CD14-positive monocyte (primary cell): ENCODE data around the gene TMEM259. TPM values are rescaled to one million over a fixed set of nuclear protein-coding genes. Genes with fewer than 3 reads are reported as not detected.

ENCODE experiments used
- DNase-seq, 3 donors: peaks; one replicate each; pipeline ENCODE4 v3.0.0-alpha.2; 2011 to 2022
- H2AFZ ChIP-seq: 2 replicates; pipeline ENCODE4 v1.6.0; 2012; ENCODE audit warnings: mild to moderate bottlenecking, low read depth, low read length, inconsistent platforms; ENCODE audit not compliant: insufficient read depth, poor library complexity, severe bottlenecking
- H3K27ac ChIP-seq, 2 donors: 1 replicate in 1 of 2; 2 replicates in 1 of 2; pipeline ENCODE4 v1.5.1; 2012 to 2013; ENCODE audit warnings: low read length in 2 of 2, control low read depth in 1 of 2, inconsistent platforms in 1 of 2, low read depth in 1 of 2, mild to moderate bottlenecking in 1 of 2
- H3K27me3 ChIP-seq, 2 donors: one replicate each; pipeline versions ENCODE4 v1.6.0 to v1.6.1; 2011 to 2013; ENCODE audit warnings: low read length in 2 of 2; ENCODE audit not compliant: control insufficient read depth in 2 of 2, insufficient read depth in 2 of 2
- H3K36me3 ChIP-seq, 2 donors: replicated peaks in 1 of 2; 1 replicate in 1 of 2; 2 replicates in 1 of 2; pipeline versions ENCODE4 v1.5.1 to v1.6.1; 2012 to 2013; ENCODE audit warnings: low read length in 2 of 2, control low read depth in 1 of 2, inconsistent platforms in 1 of 2, mild to moderate bottlenecking in 1 of 2; ENCODE audit not compliant: insufficient read depth in 2 of 2, control insufficient read depth in 1 of 2
- H3K4me1 ChIP-seq, 2 donors: 1 replicate in 1 of 2; 2 replicates in 1 of 2; pipeline versions ENCODE4 v1.5.1 to v1.6.1; 2012 to 2013; ENCODE audit warnings: low read length in 2 of 2, control low read depth in 1 of 2, inconsistent platforms in 1 of 2, mild to moderate bottlenecking in 1 of 2, moderate library complexity in 1 of 2; ENCODE audit not compliant: insufficient read depth in 2 of 2, control insufficient read depth in 1 of 2
- H3K4me2 ChIP-seq: replicated peaks from 2 replicates; pipeline ENCODE3; 2012; ENCODE audit warnings: low read length, moderate library complexity, mild to moderate bottlenecking; ENCODE audit not compliant: poor library complexity, severe bottlenecking; ENCODE audit errors: extremely low read depth
- H3K4me3 ChIP-seq, 3 experiments: fragments of 200-600 bp in 1 of 3; sonication (generic) in 1 of 3; replicated peaks in 1 of 3; 1 replicate in 2 of 3; 2 replicates in 1 of 3; pipeline ENCODE4 v1.5.1; 2011 to 2013; ENCODE audit warnings: low read length in 3 of 3, mild to moderate bottlenecking in 3 of 3, control low read depth in 2 of 3, low read depth in 2 of 3, inconsistent platforms in 1 of 3, moderate library complexity in 1 of 3
- H3K79me2 ChIP-seq: 2 replicates; pipeline ENCODE4 v1.6.0; 2012; ENCODE audit warnings: mild to moderate bottlenecking, control low read depth, inconsistent platforms, low read length, moderate library complexity; ENCODE audit not compliant: insufficient read depth
- H3K9ac ChIP-seq: 2 replicates; pipeline ENCODE4 v1.6.0; 2017; ENCODE audit warnings: low read length, mild to moderate bottlenecking; ENCODE audit not compliant: insufficient read depth, poor library complexity, severe bottlenecking
- H3K9me3 ChIP-seq, 2 donors: replicated peaks in 1 of 2; 1 replicate in 1 of 2; 2 replicates in 1 of 2; pipeline versions ENCODE4 v1.5.1 to v1.6.1; 2012 to 2013; ENCODE audit warnings: low read length in 2 of 2, control low read depth in 1 of 2; ENCODE audit not compliant: control insufficient read depth in 1 of 2, insufficient read depth in 1 of 2
- H4K20me1 ChIP-seq: 2 replicates; pipeline ENCODE4 v1.6.0; 2012; ENCODE audit warnings: mild to moderate bottlenecking, low read length, control low read depth, moderate library complexity; ENCODE audit not compliant: insufficient read depth
- H3K27ac Mint-ChIP-seq, 7 donors: one replicate each; pipeline ENCODE4 v1.8.0; 2020; ENCODE audit warnings: mild to moderate bottlenecking in 7 of 7, mixed read lengths in 7 of 7, moderate library complexity in 6 of 7, inconsistent platforms in 2 of 7
- H3K27me3 Mint-ChIP-seq, 3 donors: one replicate each; pipeline ENCODE4 v1.8.0; 2021 to 2022; ENCODE audit warnings: low read depth in 3 of 3, mild to moderate bottlenecking in 3 of 3, mixed read lengths in 3 of 3, moderate library complexity in 3 of 3, inconsistent platforms in 1 of 3
- H3K36me3 Mint-ChIP-seq, 2 donors: one replicate each; pipeline ENCODE4 v1.8.0; 2020; ENCODE audit warnings: mixed read lengths in 2 of 2, inconsistent platforms in 1 of 2, mild to moderate bottlenecking in 1 of 2
- H3K4me1 Mint-ChIP-seq: one replicate; pipeline ENCODE4 v1.8.0; 2020; ENCODE audit warnings: mild to moderate bottlenecking, mixed read lengths
- H3K4me3 Mint-ChIP-seq, 2 donors: one replicate each; pipeline ENCODE4 v1.8.0; 2020; ENCODE audit warnings: mild to moderate bottlenecking in 2 of 2, mixed read lengths in 2 of 2, moderate library complexity in 1 of 2
- H3K9me3 Mint-ChIP-seq, 7 donors: one replicate each; pipeline ENCODE4 v1.8.0; 2020 to 2022; ENCODE audit warnings: mixed read lengths in 7 of 7, mild to moderate bottlenecking in 6 of 7, moderate library complexity in 6 of 7, inconsistent platforms in 2 of 7
- CTCF ChIP-seq: fragments of 200-600 bp; IDR thresholded peaks from one replicate; pipeline ENCODE4 v1.8.0; 2022; ENCODE audit warnings: antibody characterized with exemption, mild to moderate bottlenecking
- whole genome bisulfite sequencing: methylation state at CpG from one replicate; pipeline ENCODE4 v1.1.5; 2013; ENCODE audit warnings: missing lambda C conversion rate; ENCODE audit not compliant: insufficient coverage; 5-methylcytosine and 5-hydroxymethylcytosine counted together
- intact Hi-C, 2 donors: fragments of 100-400 bp; cut with micrococcal nuclease; formaldehyde crosslinking; loops; one replicate each; pipeline versions ENCODE4 v1.15.0 to v1.15.1; 2023
- polyA plus RNA-seq, 3 donors: library from polyadenylated mRNA; depleted of rRNA in 1 of 3; unstranded in 2 of 3; stranded (reverse) in 1 of 3; fragments of 300-500 nt in 2 of 3; fragments of >200 nt in 1 of 3; fragmentation: Illumina TruSeq in 2 of 3; gene quantifications; 1 replicate in 2 of 3; 2 replicates in 1 of 3; pipeline ENCODE4 v1.2.3, GENCODE V29; 2012 to 2021

The TMEM259 gene
- polyA plus RNA-seq, 3 donors: 37.4 to 417 (median 45.0) TPM

- intact Hi-C loops: no loop called here
These were observed 8.6 kb downstream of the TMEM259 start for GRCh38 chr19:1012334-1012733.

GRCh38 chr19:1011831-1012333, 9.0 kb downstream of the TMEM259 start:
- Mint-ChIP-seq H3K27ac (no peak overlapping the region), H3K36me3 (peaks cover 18 to 42% of the 10 kb centered on the region in 2 donors), H3K27me3 (peaks cover 0 to 3% (median 2%) of the 10 kb centered on the region in 3 donors), H3K4me1 (peaks cover 6% of the 10 kb centered on the region), H3K9me3 (peaks cover 0 to 3% (median 0%) of the 10 kb centered on the region in 7 donors), H3K4me3 (no peak overlapping the region)
- no peak overlapping the region for H2AFZ ChIP-seq
- H3K4me1 ChIP-seq: peaks cover 5 to 9% of the 10 kb centered on the region in 2 donors
- no peak overlapping the region for H3K4me2 ChIP-seq
- no peak for DNase-seq
- intact Hi-C loops: no loop called here
- H3K79me2 ChIP-seq: peaks cover 39% of the 10 kb centered on the region
- TF ChIP-seq CTCF: no peak
- peaks cover 41 to 56% of the 10 kb centered on the region in 2 donors for H3K36me3 ChIP-seq
- H3K9ac ChIP-seq: no peak overlapping the region
- peaks cover 85% of the 10 kb centered on the region for H4K20me1 ChIP-seq
- WGBS: 97% methylated on average over 30 of the region's 36 CpGs
- H3K9me3 ChIP-seq: no peaks in the 10 kb centered on the region
- no peak overlapping the region for H3K4me3 ChIP-seq
- no peaks in the 10 kb centered on the region for H3K27me3 ChIP-seq
- H3K27ac ChIP-seq: no peak overlapping the region

More at GRCh38 chr19:1012334-1012733, 8.6 kb downstream of the TMEM259 start:
- peaks cover 9 to 13% of the 10 kb centered on the region in 2 donors for H3K4me1 ChIP-seq
- peaks cover 41 to 56% of the 10 kb centered on the region in 2 donors for H3K36me3 ChIP-seq
- no peak overlapping the region for H3K27ac ChIP-seq
- H3K79me2 ChIP-seq: peaks cover 43% of the 10 kb centered on the region
- no peaks in the 10 kb centered on the region for H3K9me3 ChIP-seq
- Mint-ChIP-seq H3K27me3 (peaks cover 0 to 3% (median 1%) of the 10 kb centered on the region in 3 donors), H3K9me3 (peaks cover 0 to 3% (median 0%) of the 10 kb centered on the region in 7 donors), H3K4me1 (peaks cover 10% of the 10 kb centered on the region), H3K36me3 (peaks cover 18 to 45% of the 10 kb centered on the region in 2 donors), H3K4me3 (no peak overlapping the region), H3K27ac (no peak overlapping the region)
- no peak for DNase-seq
- H4K20me1 ChIP-seq: peaks cover 87% of the 10 kb centered on the region
- no peak overlapping the region for H2AFZ ChIP-seq
- 96% methylated on average over 18 of the region's 18 CpGs for WGBS
- H3K4me3 ChIP-seq: no peak overlapping the region
- H3K27me3 ChIP-seq: no peaks in the 10 kb centered on the region
- H3K4me2 ChIP-seq: no peak overlapping the region
- H3K9ac ChIP-seq: no peak overlapping the region
- no peak for TF ChIP-seq CTCF
